DMS153 (cell line): ENCODE measurements around the gene GRID1.

Source experiments
- DNase-seq: peaks from one replicate; lab custom pipeline; 2025; lab: John Stamatoyannopoulos, UW

Gene GRID1

DNA sequence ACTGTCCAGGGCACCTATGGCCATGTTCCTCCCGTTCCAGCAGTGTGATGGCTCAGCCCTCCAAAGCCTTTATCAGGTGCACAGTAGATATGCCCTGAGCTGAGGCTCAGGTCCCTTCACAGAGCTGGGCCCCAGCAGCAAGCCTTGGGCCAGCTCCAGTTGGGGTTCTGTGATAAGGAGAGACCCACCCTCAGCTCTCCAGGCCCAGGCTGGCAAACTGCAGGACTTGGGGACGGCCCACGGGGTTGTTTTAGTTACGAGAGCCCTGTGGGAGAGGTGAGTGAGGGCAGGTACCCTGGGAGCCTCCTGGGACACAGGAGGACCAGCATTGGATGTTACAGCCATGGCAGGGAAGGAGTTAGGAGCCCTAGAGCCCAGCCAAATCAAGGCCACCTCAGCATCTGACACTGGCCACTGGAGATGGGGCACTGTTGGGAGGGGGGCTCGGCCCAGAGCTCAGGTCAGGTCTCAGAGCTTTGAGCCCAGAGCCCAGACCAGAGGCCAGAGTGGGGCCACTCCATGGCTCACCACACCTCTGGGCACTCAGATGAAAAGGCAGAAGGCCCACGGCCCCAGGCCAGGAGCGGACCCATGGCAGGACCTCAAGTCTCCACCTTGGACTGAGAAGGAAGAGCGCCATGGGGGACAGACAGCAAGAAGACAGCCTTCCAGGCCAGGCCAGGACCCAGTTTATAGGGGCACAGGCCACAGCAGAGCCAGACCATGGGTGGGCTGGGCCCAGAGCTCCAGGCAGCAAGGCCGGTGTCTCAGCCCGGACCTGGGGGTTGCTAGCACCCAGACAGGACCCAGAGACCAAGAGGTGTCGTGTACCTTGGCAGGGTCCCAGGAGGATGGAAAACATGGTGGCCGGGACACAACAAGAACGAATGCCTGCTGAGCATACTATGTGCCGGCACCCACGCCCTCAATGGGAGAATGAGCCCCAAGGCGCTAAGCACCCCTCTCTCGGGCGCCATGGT, 12.8 kb downstream of the GRID1 start:
- DNase-seq: no peak

DNA sequence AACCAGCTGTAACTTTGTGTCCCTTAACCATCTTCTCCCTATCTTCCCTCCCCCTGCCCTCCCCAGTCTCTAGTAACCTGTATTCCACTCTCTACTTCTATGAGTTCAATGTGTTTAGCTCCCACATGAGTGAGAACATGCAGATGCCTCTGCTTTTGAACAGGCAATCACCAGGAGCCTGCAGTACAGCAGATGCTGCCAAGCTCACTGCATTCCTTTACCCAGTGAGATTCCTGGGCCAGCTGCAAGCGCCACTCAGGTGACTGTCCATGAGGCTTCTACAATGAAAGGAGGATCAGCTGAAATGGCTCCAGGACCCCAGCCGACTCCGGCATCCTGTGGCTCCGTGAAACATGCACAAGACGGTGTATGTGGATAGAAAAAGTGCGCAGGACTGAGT, 15.7 kb downstream of the GRID1 start:
- no peak for DNase-seq

DNA sequence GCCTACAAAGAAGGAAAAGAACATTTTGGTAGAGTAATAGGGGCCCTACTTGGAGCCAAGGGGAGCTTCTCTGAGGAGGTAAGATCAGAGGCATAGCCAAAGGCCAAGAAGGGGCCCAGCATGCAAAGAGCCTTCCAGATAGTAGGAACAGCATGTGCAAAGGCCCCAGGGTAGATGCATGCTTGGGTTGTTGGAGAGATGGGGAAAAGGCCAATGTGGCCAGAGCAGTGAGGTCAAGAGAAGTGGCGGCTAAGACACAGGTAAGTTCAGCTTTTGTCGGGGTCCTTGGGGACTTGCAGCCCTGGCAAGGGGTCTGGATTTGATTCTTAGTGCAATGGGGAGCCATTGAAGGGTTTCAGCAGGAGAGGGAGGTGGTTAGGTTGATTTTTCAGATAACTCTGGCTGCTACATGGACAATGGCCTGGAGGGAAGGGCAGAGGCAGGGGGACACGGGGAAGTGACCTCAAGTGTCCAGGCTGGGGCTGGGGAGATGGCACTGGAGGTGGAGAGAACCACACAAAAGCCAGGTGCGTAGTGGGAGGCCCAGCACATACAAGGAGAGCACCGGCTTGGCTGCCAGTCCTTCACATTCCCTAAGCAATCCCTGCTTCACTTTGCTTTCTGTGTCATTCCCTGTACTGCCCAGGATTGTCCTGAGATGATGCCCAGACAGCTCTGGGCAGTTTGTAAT, 16.5 kb downstream of the GRID1 start:
- DNase-seq: no peak

DNA sequence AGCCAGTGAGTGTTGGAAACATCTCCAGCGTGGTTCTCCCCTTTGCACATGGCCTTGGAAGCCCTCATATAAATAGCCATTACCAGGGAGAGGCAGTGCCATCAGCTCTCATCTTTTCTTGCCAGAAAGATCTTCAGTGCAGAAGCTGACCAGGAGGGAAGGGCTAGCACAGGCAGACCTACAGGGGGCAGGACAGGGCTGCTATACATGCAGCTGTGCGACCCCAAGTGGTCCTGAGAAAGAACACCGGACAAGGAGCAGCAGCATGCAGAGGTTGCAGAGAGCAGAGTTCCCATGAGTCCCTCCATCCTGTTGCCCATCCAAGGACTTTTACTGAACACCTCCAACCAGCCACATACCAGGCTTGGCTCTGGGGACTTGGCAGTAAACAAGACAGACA, 17.1 kb downstream of the GRID1 start:
- no peak for DNase-seq

DNA sequence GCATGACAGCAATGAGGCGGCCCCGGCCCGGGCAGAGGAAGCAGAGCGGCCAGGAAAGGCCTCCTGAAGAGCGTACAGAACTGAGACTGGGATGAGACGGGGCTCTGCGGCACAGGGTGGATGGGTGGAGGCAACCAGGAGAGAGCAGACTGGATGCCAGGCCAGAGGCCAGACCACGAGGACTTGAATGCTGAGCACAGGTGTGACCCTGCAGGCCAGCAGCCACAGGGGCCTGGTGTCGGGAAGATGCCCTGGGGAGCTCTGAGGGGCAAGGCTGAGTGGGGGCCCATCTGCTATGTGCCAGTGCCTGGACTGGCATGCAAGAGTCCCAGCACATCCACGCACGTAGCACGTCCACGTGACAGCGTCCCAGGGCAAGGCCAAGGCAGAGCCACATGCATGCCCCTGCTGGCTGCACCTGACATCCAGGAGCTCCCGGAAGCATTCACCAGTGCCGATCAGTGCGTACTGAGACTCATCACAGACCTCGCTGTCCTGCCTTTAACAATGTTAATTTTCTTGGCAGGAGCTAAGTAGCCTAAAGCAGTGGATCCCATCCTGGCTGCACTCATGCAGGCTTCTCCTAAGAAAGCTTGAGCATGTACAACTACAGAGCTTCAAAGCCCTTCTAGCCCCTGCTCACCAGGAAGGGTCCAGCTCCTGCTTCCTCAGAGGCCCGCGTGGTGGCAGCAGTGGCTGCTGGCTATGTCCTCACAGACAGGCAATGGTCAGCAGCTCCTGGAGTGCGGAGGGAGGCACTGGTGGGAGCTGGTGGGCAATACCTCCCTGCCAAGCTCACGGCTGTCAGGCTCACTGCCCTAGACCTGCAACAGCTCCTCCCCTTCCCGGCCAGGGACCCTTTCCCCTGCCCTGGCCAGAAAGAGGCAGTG, 18.0 kb downstream of the GRID1 start:
- no peak for DNase-seq

DNA sequence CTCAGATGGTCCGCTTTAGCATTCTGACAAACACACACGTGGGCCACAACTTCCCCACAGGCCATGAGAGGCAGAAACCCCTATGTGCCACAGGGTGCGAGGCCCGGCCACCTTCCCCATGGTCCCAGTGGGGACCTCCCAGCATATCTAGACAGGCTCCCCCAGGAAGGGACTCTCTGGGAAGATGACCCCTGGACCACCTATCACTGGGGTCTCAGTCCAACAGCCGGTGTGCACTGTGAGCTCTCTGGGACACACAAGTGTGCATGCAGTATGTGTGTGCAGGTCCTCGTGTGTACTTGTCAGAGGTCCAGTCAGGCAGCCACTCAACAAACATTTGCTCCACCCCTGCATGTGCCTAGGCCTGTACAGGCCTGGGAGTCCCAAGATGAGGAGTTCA, 18.7 kb downstream of the GRID1 start:
- no peak for DNase-seq

DNA sequence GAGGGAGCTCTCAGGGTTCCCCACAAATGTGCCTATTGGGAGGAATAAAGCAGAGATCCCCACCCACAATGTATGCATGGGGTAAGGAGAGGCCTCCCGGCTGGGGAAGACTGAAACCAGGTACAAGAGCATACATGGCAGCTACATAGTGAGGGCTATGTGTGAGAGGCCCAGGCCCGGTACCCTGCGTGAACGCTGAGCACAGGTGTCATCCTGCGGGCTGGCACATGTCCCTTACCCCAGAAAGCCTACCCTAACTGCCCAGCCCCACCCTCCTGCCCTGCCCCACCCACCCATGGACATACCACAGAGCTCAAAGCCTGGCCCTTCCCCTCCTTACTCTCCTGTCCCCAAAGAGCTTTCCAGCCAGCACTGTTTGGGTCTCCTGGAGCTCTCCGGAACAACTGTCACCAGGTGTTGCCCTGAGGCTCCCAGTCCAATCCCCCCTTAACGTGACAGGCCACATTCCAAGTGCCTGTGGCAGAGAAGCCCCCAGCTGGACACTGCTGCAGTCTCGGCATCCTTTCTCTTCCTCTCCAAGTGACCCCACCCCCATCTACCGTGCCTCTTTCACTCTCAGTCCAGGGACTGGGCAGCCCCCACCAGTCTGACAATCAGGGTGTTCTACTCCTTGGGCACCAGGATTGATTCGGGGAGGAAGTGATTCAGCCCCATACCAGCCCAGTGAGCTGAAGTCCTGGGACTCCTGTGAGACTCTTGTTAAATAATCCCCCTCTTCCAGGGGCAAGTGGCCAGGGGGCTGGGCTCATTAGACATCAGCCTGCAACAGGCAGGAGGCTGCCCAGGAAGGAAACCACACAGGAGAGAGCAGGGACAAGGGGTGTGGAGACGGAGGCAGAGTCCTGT, 19.6 kb downstream of the GRID1 start:
- no peak for DNase-seq

DNA sequence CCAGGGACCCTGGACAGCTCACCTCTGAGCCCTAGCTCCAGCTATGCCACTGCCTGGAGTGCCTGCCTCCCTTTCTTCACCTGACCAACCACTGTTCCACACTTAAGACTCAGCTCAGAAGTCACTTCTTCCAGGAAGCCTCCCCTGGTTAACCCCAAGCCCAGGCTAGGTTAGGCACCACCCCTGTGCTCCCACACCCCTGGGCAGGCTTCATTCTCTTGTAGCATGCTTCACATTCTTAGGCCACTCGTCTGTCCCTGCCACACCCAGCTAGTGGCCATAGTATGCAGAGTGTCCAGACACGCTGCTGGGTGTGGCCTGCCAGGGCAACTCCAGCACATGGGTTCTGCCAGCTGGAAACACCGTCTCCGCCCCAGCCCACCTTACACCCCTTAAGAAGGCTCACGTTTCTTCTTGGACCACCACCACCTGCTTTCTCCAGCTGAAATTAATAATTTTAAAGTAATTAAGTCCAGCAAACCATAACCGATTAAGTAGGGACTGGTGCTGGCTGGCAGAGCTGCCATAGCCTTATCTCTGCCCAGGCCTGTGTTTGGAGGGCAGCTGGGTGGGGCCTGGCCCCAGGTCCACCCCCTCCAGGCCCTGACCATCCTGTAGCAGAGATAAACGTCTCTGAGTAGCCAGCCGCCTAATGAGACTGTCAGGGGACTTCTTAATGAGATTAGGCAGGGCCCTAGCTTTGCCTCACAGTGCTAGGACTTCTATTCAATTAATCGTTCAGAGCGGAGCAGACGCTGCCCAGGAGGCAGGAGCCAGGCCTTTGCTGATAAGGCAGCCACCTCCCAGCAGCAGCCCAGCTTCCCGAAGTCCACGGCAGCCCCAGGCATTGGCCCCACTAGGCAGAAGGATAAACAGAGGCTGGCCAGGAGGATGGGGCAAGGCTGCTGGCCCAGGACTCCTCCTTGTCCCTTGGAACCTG, 20.5 kb downstream of the GRID1 start:
- DNase-seq: no peak

DNA sequence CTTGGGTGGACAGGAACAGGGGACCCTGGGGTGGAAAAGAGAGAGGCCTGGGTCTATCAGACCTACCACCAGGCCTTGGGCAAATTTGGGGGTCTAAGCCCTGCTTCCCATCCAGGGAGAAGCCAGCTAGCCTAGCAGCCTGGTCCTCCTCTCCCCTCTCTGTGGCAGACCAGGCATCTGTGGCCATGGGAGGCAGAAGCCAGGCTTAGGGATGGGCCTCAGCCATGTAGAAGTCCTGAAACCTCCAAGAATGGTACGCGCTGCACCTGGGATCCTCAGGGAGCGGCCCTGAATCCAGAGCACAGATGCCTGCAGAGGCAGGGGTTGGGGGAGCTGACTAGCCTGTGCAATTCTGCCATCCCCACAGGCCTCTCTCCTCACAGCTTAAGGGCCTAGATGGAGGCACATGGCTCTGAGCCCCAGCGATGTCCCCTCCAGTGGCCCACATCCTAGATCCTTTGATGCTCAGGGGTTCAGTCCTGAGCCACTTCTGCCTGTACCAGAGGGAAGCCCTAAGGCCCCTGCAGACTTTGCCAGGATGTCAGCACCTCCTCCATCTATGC, 21.2 kb downstream of the GRID1 start:
- DNase-seq: no peak

DNA sequence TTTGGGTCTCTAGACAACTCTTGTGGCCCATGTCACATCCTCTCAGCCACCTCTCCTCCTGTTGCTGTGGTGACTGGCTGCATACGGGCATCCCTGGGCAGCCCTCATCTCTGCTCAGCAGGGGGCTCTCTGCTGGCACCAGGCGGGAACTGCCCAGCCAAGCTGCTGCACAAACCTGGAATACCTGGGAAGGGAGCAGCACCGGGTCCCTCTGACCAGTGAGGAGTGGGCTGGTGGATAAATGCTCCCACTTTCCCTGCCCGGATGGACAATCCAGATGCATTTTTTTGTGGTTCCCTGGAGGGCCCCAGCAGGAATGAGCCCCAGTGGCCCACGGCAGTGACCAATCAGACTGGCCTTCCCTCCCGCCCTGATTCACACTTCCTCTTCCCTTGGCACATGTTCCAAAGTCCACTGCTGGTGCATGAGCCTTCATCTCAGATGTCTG, 21.9 kb downstream of the GRID1 start:
- no peak for DNase-seq

DNA sequence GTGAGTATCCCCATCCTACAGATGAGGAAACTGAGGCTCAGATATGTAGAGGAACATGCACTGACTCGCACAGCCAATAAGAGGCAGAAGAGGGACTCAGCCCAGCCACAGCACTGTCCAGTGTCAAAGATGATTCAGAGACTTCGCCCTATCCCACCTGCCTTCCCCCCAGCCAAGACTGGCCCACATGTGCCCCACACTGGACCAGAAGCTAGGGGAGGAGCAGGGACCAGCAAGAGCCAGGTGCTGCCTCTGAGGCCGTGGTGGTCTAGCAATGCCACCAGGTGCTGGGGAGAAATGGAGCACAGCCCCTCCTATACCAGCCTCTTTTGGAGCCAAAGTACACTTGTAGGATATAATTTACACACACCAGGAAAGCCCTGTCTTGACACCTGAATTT, 22.3 kb downstream of the GRID1 start:
- no peak for DNase-seq

DNA sequence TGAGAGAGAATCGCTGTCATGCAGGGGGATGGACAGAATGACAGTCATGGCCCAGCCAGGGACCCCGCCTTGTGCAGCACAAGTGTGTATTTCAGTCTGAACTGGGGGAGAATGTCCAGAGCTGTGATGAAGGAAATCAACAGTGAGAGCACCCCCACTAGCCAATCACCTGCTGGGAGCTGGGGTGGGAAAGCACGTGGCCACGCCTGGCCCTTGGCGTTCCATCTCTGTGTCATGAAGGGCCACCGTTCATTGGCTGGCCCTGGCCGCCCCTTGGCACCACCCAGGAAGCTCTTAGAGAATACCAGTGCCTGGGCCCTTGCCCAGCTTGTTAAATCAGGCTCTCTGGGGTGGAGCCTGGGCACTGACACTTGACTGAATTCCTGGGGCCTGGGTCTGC, 22.8 kb downstream of the GRID1 start:
- DNase-seq: no peak

DNA sequence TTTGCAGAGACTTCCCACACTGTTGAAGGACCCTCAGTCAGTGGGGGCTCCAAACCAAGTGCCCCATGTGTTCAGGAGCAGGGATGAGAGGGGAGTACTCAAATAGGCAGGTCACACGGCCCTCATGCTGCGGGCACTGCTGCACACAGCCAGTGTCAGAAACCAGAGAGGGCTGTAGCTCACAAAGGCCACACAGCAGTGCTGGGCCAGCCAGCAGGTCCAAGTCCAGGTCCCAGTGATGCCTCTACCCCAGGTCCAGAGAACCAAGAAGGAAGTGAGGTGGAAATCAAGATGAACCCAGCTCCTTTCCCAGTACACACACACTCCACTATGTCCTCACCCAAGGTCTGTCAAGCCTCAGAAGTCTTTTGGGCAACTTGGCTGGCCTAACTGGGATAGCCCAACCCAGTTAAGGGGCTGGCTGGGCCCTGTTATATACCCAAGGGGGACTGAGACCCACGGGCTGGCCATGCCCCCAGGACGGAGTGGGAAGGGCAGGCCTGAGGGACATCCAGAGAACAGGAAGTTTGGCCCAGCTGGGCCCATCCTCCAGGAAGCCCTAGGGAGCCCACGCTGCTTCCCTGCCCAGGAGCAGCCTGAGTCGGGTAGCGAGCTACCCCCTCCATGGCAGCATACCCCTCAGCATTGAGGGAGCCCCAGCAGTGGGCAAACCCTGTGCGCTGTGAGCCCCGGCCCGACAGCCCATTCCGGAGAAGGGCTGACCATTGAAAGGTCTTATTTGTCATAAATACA, 24.3 kb downstream of the GRID1 start:
- no peak for DNase-seq

DNA sequence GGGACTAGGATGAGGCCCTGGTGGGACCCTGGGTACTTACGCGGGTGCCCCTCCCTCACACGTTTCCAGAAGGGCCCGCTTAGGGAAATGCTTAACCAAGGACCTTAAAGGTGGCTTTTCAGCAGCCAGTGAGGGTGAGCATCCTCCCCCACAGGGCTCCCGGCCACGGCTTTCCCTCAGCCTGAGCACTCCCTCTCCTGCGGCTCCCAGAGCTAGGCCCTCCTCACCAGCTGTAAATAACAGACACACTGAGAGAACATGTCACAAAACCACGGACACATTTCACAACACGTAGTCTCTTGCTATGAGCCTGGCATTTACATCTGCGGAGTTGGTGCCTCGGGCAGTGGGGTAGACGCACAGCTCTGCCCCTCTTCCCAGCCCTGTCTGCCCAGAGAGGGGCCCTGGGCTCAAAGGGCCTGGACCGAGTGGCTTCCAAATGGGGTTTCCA, 25.2 kb downstream of the GRID1 start:
- no peak for DNase-seq

DNA sequence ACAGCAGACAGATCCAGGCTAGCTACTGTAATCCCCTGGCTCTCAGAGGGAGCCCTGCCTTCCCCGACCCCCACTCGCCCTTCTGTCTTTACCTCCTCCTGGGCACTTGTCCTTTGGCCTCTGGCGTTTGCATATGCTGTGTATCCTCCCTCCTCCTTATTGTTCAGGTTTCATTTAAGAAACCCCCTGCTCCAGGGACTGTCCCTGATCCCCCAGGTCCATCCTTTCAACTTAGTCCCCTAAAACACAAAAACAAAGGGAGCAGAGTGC, 25.7 kb downstream of the GRID1 start:
- DNase-seq: no peak

DNA sequence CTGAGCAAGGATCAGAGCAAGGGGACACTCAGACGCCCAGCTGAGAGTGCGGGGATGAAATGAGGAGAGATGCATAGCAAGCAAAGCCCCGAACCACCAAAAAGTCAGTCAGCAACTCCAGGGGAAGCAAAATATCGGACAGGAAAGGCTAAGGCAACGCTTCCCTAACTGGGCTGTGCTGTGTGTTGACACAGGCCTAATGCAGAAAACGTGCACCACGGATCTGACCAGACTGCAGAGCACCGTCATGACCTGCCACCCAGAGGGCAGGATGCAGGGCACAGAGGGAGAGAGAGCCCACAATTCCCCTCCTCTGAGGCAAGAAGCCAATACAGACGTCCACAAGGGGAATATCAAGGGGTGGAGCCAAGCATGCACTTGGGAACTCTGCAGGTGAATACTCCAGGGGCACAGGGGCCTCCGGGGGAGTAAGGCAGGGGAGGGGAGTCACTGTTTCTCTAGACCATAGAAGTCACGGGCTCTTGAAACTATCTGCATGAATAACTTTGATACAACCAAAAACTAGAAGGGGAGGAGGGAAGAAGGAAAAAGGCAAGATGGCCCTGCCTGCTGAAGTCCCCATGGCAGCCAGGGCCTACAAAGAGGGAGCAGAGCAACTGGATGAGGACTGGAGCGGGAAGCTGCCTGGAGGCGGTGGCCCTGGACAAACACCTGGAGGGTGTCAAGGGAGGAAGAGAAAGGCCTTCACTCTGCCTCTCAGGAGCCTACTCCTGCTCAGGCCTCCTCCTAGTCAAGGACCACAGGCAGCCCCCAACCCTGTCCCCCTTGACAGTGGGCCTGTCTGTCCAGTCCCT, 26.2 kb downstream of the GRID1 start:
- DNase-seq: no peak

DNA sequence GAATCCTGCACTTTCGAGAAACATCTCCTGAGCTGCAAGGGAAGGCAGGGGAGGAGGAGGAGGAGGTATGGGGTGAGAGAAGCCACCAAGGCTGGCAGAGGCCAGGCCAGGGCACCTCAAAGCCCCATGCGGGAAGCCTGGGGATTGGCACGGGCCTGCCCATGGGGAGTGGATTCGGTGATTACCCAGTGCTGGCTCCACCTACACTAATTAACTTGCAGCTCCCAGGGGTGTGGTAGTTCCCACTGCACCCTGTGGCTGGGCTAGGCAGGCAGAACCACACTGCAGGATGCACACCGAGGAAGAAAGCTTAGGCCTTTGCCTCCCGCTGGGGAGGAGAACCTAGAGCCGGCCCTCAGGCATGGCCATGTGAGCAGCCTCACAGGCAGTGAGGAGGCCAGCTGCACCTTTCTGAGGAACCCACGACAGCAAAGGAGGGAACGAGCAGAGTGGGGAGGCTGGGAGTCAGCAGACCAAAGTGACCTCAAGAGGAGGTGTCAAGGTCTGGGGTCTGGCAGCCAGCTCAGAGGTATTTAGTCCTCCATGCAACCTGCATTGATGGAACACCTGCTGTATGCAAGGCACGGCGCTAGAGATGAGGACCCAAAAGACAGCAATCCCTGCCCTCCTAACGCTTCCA, 27.2 kb downstream of the GRID1 start:
- DNase-seq: no peak

DNA sequence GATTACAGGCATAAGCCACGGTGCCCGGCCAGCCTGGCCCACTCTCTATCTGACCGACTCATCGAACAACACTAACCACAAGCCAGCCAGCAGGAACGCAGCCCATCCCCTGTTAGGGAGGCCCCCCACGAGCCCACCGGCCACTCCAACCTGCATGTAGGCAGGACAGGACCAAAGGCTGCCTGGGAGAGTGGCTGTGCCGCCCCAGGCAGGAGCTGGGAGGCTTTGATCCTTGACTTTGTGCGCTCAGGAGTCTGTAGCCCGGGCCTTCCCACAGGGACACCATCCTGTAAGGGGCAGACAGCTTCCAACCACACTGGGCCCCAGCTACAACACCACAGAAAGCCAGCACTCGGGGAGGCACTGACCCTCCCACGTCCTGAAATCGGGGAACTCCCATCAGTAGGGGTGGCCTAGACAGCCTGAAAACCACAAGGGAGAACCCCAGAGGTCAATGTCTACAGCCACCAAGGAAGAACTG, 29.4 kb downstream of the GRID1 start:
- DNase-seq: no peak
